Hepatocyte (in vitro differentiated cells): ENCODE measurements around the gene UNC93B1.

Experiments used
- EZH2 ChIP-seq: fragments of 200-600 bp; sonication (generic); IDR thresholded peaks from 2 replicates; pipeline ENCODE4 v1.6.1; 2016; ENCODE audit warnings: antibody characterized with exemption, mild to moderate bottlenecking, borderline replicate concordance
- TF ChIP-seq, protein P1 (sequence below): fragments of 200-600 bp; sonication (generic); IDR thresholded peaks from 2 replicates; pipeline ENCODE4 v1.5.1; 2016; ENCODE audit warnings: antibody characterized with exemption, mild to moderate bottlenecking; ENCODE audit not compliant: poor library complexity

DNA sequence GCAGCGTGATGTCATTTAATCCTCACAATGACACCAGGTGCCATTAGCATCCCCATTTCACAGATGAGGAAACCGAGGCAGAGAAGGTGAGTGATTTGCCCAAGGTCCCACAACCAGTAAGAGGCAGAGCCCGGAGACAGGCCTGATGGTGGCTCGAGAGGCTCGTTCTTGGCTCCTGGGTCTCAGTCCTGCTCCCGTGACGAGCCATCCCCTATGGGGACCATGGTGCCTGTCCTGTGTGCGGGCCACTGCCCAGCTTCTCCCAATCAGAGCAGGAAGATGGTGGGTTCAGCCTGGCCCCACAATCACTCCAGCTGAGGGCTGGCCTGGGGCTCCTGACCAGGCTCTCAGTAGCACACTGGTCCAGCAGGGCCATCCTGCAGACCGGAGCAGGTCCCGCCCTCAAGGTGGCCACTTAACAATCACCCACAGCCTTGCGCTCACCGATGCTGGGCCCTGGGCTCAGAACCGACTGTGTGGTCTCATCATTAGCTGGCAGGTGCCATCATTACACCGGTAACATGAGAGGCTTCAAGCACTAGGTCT is 9.8 kb upstream of the UNC93B1 start:
- TF ChIP-seq, protein P1, sequence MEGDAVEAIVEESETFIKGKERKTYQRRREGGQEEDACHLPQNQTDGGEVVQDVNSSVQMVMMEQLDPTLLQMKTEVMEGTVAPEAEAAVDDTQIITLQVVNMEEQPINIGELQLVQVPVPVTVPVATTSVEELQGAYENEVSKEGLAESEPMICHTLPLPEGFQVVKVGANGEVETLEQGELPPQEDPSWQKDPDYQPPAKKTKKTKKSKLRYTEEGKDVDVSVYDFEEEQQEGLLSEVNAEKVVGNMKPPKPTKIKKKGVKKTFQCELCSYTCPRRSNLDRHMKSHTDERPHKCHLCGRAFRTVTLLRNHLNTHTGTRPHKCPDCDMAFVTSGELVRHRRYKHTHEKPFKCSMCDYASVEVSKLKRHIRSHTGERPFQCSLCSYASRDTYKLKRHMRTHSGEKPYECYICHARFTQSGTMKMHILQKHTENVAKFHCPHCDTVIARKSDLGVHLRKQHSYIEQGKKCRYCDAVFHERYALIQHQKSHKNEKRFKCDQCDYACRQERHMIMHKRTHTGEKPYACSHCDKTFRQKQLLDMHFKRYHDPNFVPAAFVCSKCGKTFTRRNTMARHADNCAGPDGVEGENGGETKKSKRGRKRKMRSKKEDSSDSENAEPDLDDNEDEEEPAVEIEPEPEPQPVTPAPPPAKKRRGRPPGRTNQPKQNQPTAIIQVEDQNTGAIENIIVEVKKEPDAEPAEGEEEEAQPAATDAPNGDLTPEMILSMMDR: no peak
- no peak for TF ChIP-seq EZH2
